ENCODE results near the gene PLCB1.

Gene PLCB1

DNA sequence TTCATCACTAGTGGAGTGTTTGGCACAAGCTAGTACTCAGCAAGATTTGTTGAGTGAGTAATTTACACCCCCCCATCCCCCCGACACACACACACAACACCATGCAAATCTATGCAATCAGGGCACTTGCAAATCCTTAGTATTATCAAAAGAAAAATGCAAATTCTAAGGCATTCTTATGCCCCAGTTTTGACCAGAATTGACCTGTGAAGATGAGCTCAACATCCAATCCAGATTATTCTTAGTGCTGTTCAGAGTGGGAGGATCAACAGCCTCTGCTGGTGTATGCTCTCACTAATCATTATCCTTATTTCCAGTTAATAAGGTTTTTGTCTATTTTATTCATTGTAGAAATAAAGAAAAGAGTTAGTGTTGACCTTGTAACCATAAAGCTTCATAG is 185.4 kb downstream of the PLCB1 start:
- no peak overlapping the region for H3K4me3 ChIP-seq (ENCODE audit: low read length)
- H3K36me3 ChIP-seq (ENCODE audit: insufficient read depth, low read length), result no peaks in the 10 kb centered on the region
- no peaks in the 10 kb centered on the region for H3K27me3 ChIP-seq (ENCODE audit: insufficient read depth, low read length)
- H3K9me3 ChIP-seq (ENCODE audit: low read length), result no peaks in the 10 kb centered on the region
- no peak overlapping the region for H2AFZ ChIP-seq (ENCODE audit: low read depth, low read length)
- peaks cover 6% of the 10 kb centered on the region for H3K4me1 ChIP-seq (ENCODE audit: insufficient read depth, low read length)

DNA sequence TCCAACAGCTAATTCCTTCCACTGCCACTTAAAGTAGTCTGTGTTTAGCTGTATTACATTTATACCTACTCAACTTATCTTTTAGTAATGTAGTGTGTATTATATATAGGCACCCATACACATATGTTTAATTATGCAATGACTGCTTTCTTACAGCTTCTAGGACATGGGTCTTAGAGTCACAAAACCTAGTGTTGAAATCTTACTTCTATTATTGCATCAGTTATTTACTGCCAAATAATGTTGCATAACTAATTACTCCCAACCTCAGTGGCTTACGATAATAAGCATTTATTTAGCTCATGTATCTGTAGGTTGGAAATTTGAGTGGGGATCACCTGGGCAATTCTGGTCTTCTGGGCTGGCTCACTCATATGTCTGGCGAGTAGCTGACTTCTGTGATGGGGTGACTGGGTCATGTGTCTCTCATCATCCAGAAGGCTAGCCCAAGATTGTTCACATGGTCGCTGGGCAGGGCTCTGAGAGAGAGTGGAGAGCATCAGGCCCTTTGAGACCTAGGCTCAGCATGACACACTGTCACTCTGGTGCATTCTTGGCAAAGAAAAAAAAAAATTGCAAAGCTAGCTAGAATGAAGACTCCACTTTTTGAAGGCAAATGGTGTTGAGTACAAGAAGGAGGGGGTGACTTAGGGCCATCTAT is 187.0 kb downstream of the PLCB1 start:
- Histone ChIP-seq H3K27me3 (ENCODE audit: insufficient read depth, low read length) (no peaks in the 10 kb centered on the region), H3K4me1 (ENCODE audit: insufficient read depth, low read length) (peaks cover 13% of the 10 kb centered on the region), H3K4me3 (ENCODE audit: low read length) (no peak overlapping the region), H3K9me3 (ENCODE audit: low read length) (no peaks in the 10 kb centered on the region), H3K36me3 (ENCODE audit: insufficient read depth, low read length) (no peaks in the 10 kb centered on the region), H2AFZ (ENCODE audit: low read depth, low read length) (no peak overlapping the region)

DNA sequence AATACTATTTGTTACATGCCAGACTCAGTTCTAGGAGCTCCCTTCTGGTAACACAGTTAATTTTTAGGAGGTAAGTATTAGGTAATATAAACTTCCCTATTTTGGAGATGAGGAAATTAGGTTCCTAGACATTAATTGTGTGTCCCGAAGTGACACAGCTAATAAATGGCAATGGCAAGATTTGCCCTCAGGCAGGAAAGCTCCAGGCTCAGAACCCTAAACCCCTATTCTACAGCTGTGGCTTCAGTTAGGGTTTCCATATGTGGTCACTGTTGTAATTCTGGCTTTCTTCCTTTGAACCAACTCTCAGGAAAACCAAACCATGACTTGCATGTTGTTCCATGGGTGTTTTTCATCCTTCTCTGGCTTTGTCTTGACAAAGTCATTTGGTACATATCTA is 188.2 kb downstream of the PLCB1 start:
- H3K36me3 ChIP-seq (ENCODE audit: insufficient read depth, low read length), result no peaks in the 10 kb centered on the region
- H3K27me3 ChIP-seq (ENCODE audit: insufficient read depth, low read length), result no peaks in the 10 kb centered on the region

GRCh38 chr20:8321001-8321400 is 188.9 kb downstream of the PLCB1 start:
- Histone ChIP-seq H3K4me3 (ENCODE audit: low read length) (no peak overlapping the region), H3K4me1 (ENCODE audit: insufficient read depth, low read length) (peaks cover 13% of the 10 kb centered on the region), H2AFZ (ENCODE audit: low read depth, low read length) (no peak overlapping the region), H3K27me3 (ENCODE audit: insufficient read depth, low read length) (no peaks in the 10 kb centered on the region), H3K9me3 (ENCODE audit: low read length) (no peaks in the 10 kb centered on the region), H3K36me3 (ENCODE audit: insufficient read depth, low read length) (no peaks in the 10 kb centered on the region)

More for the DNA sequence above, 188.2 kb downstream of the PLCB1 start:
- peaks cover 13% of the 10 kb centered on the region for H3K4me1 ChIP-seq (ENCODE audit: insufficient read depth, low read length)
- no peak overlapping the region for H3K4me3 ChIP-seq (ENCODE audit: low read length)
- H2AFZ ChIP-seq (ENCODE audit: low read depth, low read length), result no peak overlapping the region
- no peaks in the 10 kb centered on the region for H3K9me3 ChIP-seq (ENCODE audit: low read length)

DNA sequence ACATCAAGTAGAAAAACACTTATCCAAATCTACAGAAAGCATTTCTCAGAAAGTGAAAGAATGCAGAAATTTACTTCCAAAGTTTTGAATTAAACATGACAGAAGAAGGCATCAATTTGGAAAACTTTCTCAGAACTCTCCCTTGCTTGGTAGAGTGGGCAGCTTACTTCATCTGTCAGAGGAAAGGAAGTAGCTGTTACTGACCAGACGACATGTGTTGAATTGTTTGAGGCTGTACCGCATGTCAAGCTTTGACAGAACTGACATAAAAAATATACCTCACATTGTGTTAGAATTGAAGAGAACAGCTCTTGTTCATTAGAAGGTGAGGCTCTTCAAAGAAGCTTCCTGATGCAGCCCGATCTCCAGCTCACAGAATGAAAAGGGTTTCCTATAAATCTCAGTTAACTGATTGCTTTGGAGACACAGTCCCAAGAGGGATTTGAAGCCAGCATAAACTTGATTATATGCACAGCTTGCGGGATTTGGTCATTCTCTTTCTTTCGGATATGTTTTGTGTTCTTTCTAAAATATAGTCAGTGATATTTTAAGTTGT is 190.7 kb downstream of the PLCB1 start:
- H3K27me3 ChIP-seq (ENCODE audit: insufficient read depth, low read length), result no peaks in the 10 kb centered on the region
- H3K36me3 ChIP-seq (ENCODE audit: insufficient read depth, low read length), result no peaks in the 10 kb centered on the region
- no peak overlapping the region for H3K4me3 ChIP-seq (ENCODE audit: low read length)
- peaks cover 13% of the 10 kb centered on the region for H3K4me1 ChIP-seq (ENCODE audit: insufficient read depth, low read length)
- no peak overlapping the region for H2AFZ ChIP-seq (ENCODE audit: low read depth, low read length)
- no peaks in the 10 kb centered on the region for H3K9me3 ChIP-seq (ENCODE audit: low read length)

- Histone ChIP-seq H3K36me3 (ENCODE audit: insufficient read depth, low read length) (no peaks in the 10 kb centered on the region), H3K9me3 (ENCODE audit: low read length) (no peaks in the 10 kb centered on the region), H3K27me3 (ENCODE audit: insufficient read depth, low read length) (no peaks in the 10 kb centered on the region), H3K4me1 (ENCODE audit: insufficient read depth, low read length) (peaks cover 16% of the 10 kb centered on the region), H2AFZ (ENCODE audit: low read depth, low read length) (no peak overlapping the region), H3K4me3 (ENCODE audit: low read length) (no peak overlapping the region)
Measured at GRCh38 chr20:8326191-8326590, 194.1 kb downstream of the PLCB1 start.

DNA sequence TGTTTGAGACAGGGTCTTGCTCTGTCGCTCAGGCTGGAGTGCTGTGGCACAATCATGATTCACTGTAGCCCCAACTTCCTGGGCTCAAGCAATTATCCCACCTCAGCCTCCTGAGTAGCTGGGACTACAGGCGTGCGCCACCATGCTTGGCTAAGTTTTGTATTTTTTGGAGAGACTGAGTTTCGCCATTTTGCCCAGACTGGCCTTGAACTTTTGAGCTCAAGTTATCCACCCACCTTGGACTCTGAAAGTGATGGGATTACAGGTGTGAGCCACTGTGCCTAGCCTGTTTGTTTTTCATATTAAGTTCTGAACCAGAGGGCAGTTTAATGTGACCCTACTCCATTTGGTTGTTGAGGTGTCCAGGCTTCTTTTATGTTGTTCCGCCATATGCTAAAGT is 194.8 kb downstream of the PLCB1 start:
- Histone ChIP-seq H3K4me1 (ENCODE audit: insufficient read depth, low read length) (peaks cover 23% of the 10 kb centered on the region), H3K36me3 (ENCODE audit: insufficient read depth, low read length) (no peaks in the 10 kb centered on the region), H3K9me3 (ENCODE audit: low read length) (no peaks in the 10 kb centered on the region), H3K27me3 (ENCODE audit: insufficient read depth, low read length) (no peaks in the 10 kb centered on the region), H3K4me3 (ENCODE audit: low read length) (no peak overlapping the region), H2AFZ (ENCODE audit: low read depth, low read length) (no peak overlapping the region)

- Histone ChIP-seq H3K27me3 (ENCODE audit: insufficient read depth, low read length) (no peaks in the 10 kb centered on the region), H3K4me3 (ENCODE audit: low read length) (no peak overlapping the region), H3K9me3 (ENCODE audit: low read length) (no peaks in the 10 kb centered on the region), H2AFZ (ENCODE audit: low read depth, low read length) (no peak overlapping the region), H3K36me3 (ENCODE audit: insufficient read depth, low read length) (no peaks in the 10 kb centered on the region), H3K4me1 (ENCODE audit: insufficient read depth, low read length) (peaks cover 26% of the 10 kb centered on the region)
Measured at GRCh38 chr20:8328189-8328588, 196.1 kb downstream of the PLCB1 start.

GRCh38 chr20:8330319-8330784 is 198.3 kb downstream of the PLCB1 start:
- no peak overlapping the region for H3K4me3 ChIP-seq (ENCODE audit: low read length)
- H2AFZ ChIP-seq (ENCODE audit: low read depth, low read length), result no peak overlapping the region
- H3K4me1 ChIP-seq (ENCODE audit: insufficient read depth, low read length), result peaks cover 26% of the 10 kb centered on the region
- no peaks in the 10 kb centered on the region for H3K9me3 ChIP-seq (ENCODE audit: low read length)
- H3K36me3 ChIP-seq (ENCODE audit: insufficient read depth, low read length), result no peaks in the 10 kb centered on the region
- no peaks in the 10 kb centered on the region for H3K27me3 ChIP-seq (ENCODE audit: insufficient read depth, low read length)

- no peaks in the 10 kb centered on the region for H3K36me3 ChIP-seq (ENCODE audit: insufficient read depth, low read length)
- peaks cover 26% of the 10 kb centered on the region for H3K4me1 ChIP-seq (ENCODE audit: insufficient read depth, low read length)
- no peaks in the 10 kb centered on the region for H3K9me3 ChIP-seq (ENCODE audit: low read length)
- no peaks in the 10 kb centered on the region for H3K27me3 ChIP-seq (ENCODE audit: insufficient read depth, low read length)
- H3K4me3 ChIP-seq (ENCODE audit: low read length), result no peak overlapping the region
- no peak overlapping the region for H2AFZ ChIP-seq (ENCODE audit: low read depth, low read length)
Measured at GRCh38 chr20:8330785-8331695, 199.0 kb downstream of the PLCB1 start.

- H3K27me3 ChIP-seq (ENCODE audit: insufficient read depth, low read length), result no peaks in the 10 kb centered on the region
- no peak overlapping the region for H3K4me3 ChIP-seq (ENCODE audit: low read length)
- H2AFZ ChIP-seq (ENCODE audit: low read depth, low read length), result no peak overlapping the region
- peaks cover 29% of the 10 kb centered on the region for H3K4me1 ChIP-seq (ENCODE audit: insufficient read depth, low read length)
- H3K9me3 ChIP-seq (ENCODE audit: low read length), result no peaks in the 10 kb centered on the region
- H3K36me3 ChIP-seq (ENCODE audit: insufficient read depth, low read length), result no peaks in the 10 kb centered on the region
Measured at GRCh38 chr20:8331740-8332412, 199.8 kb downstream of the PLCB1 start.

- no peaks in the 10 kb centered on the region for H3K27me3 ChIP-seq (ENCODE audit: insufficient read depth, low read length)
- no peak overlapping the region for H2AFZ ChIP-seq (ENCODE audit: low read depth, low read length)
- no peak overlapping the region for H3K4me3 ChIP-seq (ENCODE audit: low read length)
- H3K9me3 ChIP-seq (ENCODE audit: low read length), result no peaks in the 10 kb centered on the region
- no peaks in the 10 kb centered on the region for H3K36me3 ChIP-seq (ENCODE audit: insufficient read depth, low read length)
- peaks cover 29% of the 10 kb centered on the region for H3K4me1 ChIP-seq (ENCODE audit: insufficient read depth, low read length)
Measured at GRCh38 chr20:8334641-8335040, 202.6 kb downstream of the PLCB1 start.

DNA sequence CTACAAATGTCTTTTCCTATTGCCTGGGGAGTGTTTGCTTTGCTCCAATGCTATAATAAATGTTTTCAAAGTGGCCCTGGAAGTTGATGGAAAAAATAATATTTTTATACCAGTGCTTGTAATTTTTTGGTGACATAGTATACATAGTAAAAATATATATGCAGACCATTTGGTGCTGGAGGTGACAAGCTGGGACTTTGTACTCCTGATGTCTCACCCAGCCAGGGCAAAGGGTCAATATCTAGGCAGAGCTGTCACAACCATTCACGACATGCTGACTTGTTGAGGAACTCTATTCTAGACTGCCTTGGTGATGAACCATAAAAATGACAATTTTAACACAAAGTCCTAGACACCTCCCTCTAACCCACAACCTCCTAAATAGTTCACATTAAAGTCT is 203.0 kb downstream of the PLCB1 start:
- H3K4me3 ChIP-seq (ENCODE audit: low read length), result no peak overlapping the region
- H3K4me1 ChIP-seq (ENCODE audit: insufficient read depth, low read length), result peaks cover 29% of the 10 kb centered on the region
- H3K27me3 ChIP-seq (ENCODE audit: insufficient read depth, low read length), result no peaks in the 10 kb centered on the region
- H2AFZ ChIP-seq (ENCODE audit: low read depth, low read length), result no peak overlapping the region
- no peaks in the 10 kb centered on the region for H3K9me3 ChIP-seq (ENCODE audit: low read length)
- H3K36me3 ChIP-seq (ENCODE audit: insufficient read depth, low read length), result no peaks in the 10 kb centered on the region

Data from neuron (in vitro differentiated cells).